Adrenal gland (tissue), 12 donors: Measurements from ENCODE around the gene KRTAP5-9. TPM values are rescaled to one million over a fixed set of nuclear protein-coding genes. Genes with fewer than 3 reads are reported as not detected.

ENCODE experiments used
- DNase-seq, 7 donors: peaks; one replicate each; pipeline ENCODE4 v3.0.0-alpha.2; 2019 to 2020
- H3K27ac ChIP-seq, 5 donors: fragments of 200-600 bp; sonication (generic) in 4 of 5; 1 replicate in 3 of 5; 2 replicates in 2 of 5; pipeline versions ENCODE4 v1.5.1 to v1.8.0; 2016 to 2020; ENCODE audit warnings: mild to moderate bottlenecking in 1 of 5
- H3K27me3 ChIP-seq: fragments of 200-600 bp; 2 replicates; pipeline ENCODE4 v1.8.0; 2021
- H3K36me3 ChIP-seq, 2 donors: fragments of 200-600 bp; replicated peaks in 1 of 2; 1 replicate in 1 of 2; 2 replicates in 1 of 2; pipeline versions ENCODE4 v1.5.1 to v1.8.0; 2018 to 2022
- H3K4me1 ChIP-seq, 2 donors: fragments of 200-600 bp; replicated peaks in 1 of 2; 1 replicate in 1 of 2; 2 replicates in 1 of 2; pipeline versions ENCODE4 v1.5.1 to v1.8.0; 2018 to 2021
- H3K4me3 ChIP-seq, 4 donors: fragments of 200-600 bp; sonication (generic) in 3 of 4; one replicate each; pipeline ENCODE4 v1.5.1; 2016 to 2018
- H3K9me3 ChIP-seq, 3 donors: fragments of 200-600 bp; sonication (generic) in 1 of 3; replicated peaks in 1 of 3; 1 replicate in 2 of 3; 2 replicates in 1 of 3; pipeline versions ENCODE4 v1.5.1 to v1.8.0; 2016 to 2021
- CTCF ChIP-seq, 6 experiments: fragments of 450-650 bp in 4 of 6; fragments of 200-600 bp in 2 of 6; sonication (generic) in 1 of 6; IDR thresholded peaks; 1 replicate in 5 of 6; 2 replicates in 1 of 6; pipeline versions ENCODE4 v1.5.1 to v1.8.0; 2016 to 2021; ENCODE audit warnings: antibody characterized with exemption in 6 of 6, mild to moderate bottlenecking in 2 of 6, moderate library complexity in 1 of 6
- POLR2A ChIP-seq, 2 donors: fragments of 450-650 bp; IDR thresholded peaks; one replicate each; pipeline ENCODE4 v1.6.1; 2017; ENCODE audit warnings: antibody characterized with exemption in 2 of 2, mild to moderate bottlenecking in 2 of 2, moderate library complexity in 1 of 2
- WGBS, 4 donors: extraction: QIAGEN DNeasy Blood & Tissue Kit in 2 of 4; methylation state at CpG; one replicate each; pipeline versions ENCODE4 v1.1.5 to v1.1.7; 2013 to 2017; 5-methylcytosine and 5-hydroxymethylcytosine counted together
- intact Hi-C, 2 donors: fragments of 100-400 bp; cut with DNase I; formaldehyde crosslinking; loops; one replicate each; pipeline versions ENCODE4 v1.14.1 to v1.15.0; 2022 to 2023
- polyA plus RNA-seq, 3 donors: library from polyadenylated mRNA; stranded (reverse); fragments of 200-250 nt in 2 of 3; fragments of 350-450 nt in 1 of 3; fragmentation: Illumina TruSeq in 1 of 3; extraction: RNeasy Lipid Tissue Mini Kit (QIAGEN cat#74804) in 1 of 3; gene quantifications; one replicate each; pipeline ENCODE4 v1.2.3, GENCODE V29; 2013 to 2014
- total RNA-seq, 9 donors: library from RNA; depleted of rRNA in 4 of 9; stranded (reverse); fragments of >200 nt in 4 of 9; fragments of 120-200 nt in 1 of 9; fragmentation: NEBNext Ultra II Directional in 1 of 9; extraction: Animal tissue kit (Norgen Biotek cat#: 25700) in 1 of 9; gene quantifications; one replicate each; pipeline versions ENCODE4 v1.1.0 to v1.2.4, GENCODE V29; 2013 to 2023
- donor health status: healthy with polysubstance abuse.
- donor health status: Bipolar disorder and iron deficiency.
- donor health status: DM: yes; HTN: yes; CAD: no.
- donor health status: DM: no; HTN: no; CAD: no.
- donor health status: DM: no; HTN: no; CAD: no.
- donor health status: DM: yes; HTN: yes; CAD: no.

The KRTAP5-9 gene
- total and polyA plus RNA-seq, 12 donors: 0.18 to 1.6 (median 0.45) TPM; not detected in 8

DNA sequence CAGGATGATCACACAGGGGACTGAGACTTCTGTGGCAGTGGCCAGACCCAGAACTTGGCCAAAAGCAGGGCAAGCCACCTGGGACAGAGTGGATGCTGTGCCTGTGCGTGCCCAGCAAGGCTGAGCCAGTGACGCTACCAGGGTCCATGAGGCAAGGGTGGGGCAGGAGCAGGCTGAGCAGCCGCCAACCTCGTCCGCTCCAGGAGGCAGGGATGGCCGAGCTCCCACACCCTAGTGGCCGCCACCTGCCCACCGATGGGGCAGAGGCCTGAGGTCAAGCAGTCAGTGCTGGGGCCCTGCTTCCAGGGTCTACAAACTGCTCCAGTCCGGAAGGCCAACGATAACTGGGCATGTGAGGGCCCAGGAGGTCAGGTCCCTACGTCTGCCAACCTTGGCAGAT, 7.3 kb downstream of the KRTAP5-9 start:
- no peak for DNase-seq
- TF ChIP-seq POLR2A (IDR thresholded peaks at IDR 0.05): no peak
- TF ChIP-seq CTCF (IDR thresholded peaks at IDR 0.05): no peak
- 91 to 97% (median 92%) methylated on average over 5 to 11 of the region's 11 CpGs for WGBS, 4 donors

DNA sequence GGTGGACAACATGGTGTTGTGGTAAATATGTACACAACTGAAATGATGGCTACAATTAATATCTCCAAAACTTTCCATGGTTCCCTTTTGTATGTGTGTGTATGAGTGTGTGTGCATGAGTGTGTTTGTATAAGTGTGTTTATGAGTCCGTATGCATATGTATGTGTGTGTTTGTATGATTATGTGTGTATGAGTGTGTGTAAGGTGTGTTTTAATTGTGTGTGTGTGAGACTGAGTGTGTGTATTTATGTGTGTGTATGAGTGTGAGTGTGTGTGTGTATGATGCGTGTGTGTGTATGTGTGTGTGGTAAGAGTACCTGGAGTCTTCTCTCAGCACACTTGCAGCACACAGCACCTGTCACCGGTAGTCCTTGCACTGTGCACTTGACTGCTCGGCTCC, 7.8 kb downstream of the KRTAP5-9 start:
- WGBS, 4 donors: 81 to 95% (median 84%) methylated on average over 4 of the region's 4 CpGs
- intact Hi-C loops: no loop called here
- H3K36me3 ChIP-seq: no peaks in the 10 kb centered on the region
- no peak overlapping the region for H3K27ac ChIP-seq
- DNase-seq: no peak
- no peaks in the 10 kb centered on the region for H3K9me3 ChIP-seq
- H3K4me3 ChIP-seq: no peak overlapping the region
- H3K27me3 ChIP-seq: no peaks in the 10 kb centered on the region
- no peak for TF ChIP-seq CTCF (IDR thresholded peaks at IDR 0.05)
- no peak for TF ChIP-seq POLR2A (IDR thresholded peaks at IDR 0.05)
- H3K4me1 ChIP-seq: no peaks in the 10 kb centered on the region

More for the DNA sequence above, 7.3 kb downstream of the KRTAP5-9 start:
- H3K4me3 ChIP-seq: no peak overlapping the region
- no peaks in the 10 kb centered on the region for H3K27me3 ChIP-seq
- no peaks in the 10 kb centered on the region for H3K9me3 ChIP-seq
- no peaks in the 10 kb centered on the region for H3K4me1 ChIP-seq
- intact Hi-C loops: no loop called here
- no peak overlapping the region for H3K27ac ChIP-seq
- no peaks in the 10 kb centered on the region for H3K36me3 ChIP-seq

GRCh38 chr11:71557257-71557656, 9.0 kb downstream of the KRTAP5-9 start:
- H3K4me3 ChIP-seq: no peak overlapping the region
- no peak overlapping the region for H3K27ac ChIP-seq
- intact Hi-C loops: no loop called here
- H3K36me3 ChIP-seq: no peaks in the 10 kb centered on the region
- no peaks in the 10 kb centered on the region for H3K4me1 ChIP-seq
- no peak for DNase-seq
- no peaks in the 10 kb centered on the region for H3K27me3 ChIP-seq
- TF ChIP-seq POLR2A (IDR thresholded peaks at IDR 0.05): no peak
- no peak for TF ChIP-seq CTCF (IDR thresholded peaks at IDR 0.05)
- H3K9me3 ChIP-seq: no peaks in the 10 kb centered on the region

- Histone ChIP-seq H3K4me1 (no peaks in the 10 kb centered on the region), H3K27me3 (peaks cover 3% of the 10 kb centered on the region), H3K36me3 (no peaks in the 10 kb centered on the region), H3K4me3 (no peak overlapping the region), H3K27ac (no peak overlapping the region), H3K9me3 (no peaks in the 10 kb centered on the region)
- TF ChIP-seq CTCF (IDR thresholded peaks at IDR 0.05) (no peak), POLR2A (IDR thresholded peaks at IDR 0.05) (no peak)
- intact Hi-C loops: no loop called here
- DNase-seq: no peak
- 80 to 86% (median 85%) methylated on average over 1 of the region's 1 CpG for WGBS, 4 donors
Measured at GRCh38 chr11:71558996-71559395, 10.8 kb downstream of the KRTAP5-9 start.
